Ishikawa (cell line): ENCODE data around the gene NPSR1.

Experiments used
- CEBPB ChIP-seq: IDR thresholded peaks from 2 replicates; pipeline ENCODE4 v1.6.1; 2012
- CREB1 ChIP-seq: IDR thresholded peaks from 2 replicates; pipeline ENCODE4 v1.6.1; 2012; ENCODE audit warnings: low read depth
- EGR1 ChIP-seq: IDR thresholded peaks from 2 replicates; pipeline ENCODE4 v1.6.1; 2012
- EP300 ChIP-seq: IDR thresholded peaks from 2 replicates; pipeline ENCODE4 v1.6.1; 2012; ENCODE audit warnings: borderline replicate concordance
- FOXM1 ChIP-seq: IDR thresholded peaks from 2 replicates; pipeline ENCODE4 v1.6.1; 2012; ENCODE audit warnings: low read depth, borderline replicate concordance
- NFIC ChIP-seq: IDR thresholded peaks from 2 replicates; pipeline ENCODE4 v1.6.1; 2012
- RAD21 ChIP-seq: IDR thresholded peaks from 2 replicates; pipeline ENCODE4 v1.6.1; 2012; ENCODE audit warnings: low read depth
- TAF1 ChIP-seq: IDR thresholded peaks from 2 replicates; pipeline ENCODE4 v1.6.1; 2012; ENCODE audit warnings: low read depth, mild to moderate bottlenecking
- TCF12 ChIP-seq: IDR thresholded peaks from 2 replicates; pipeline ENCODE4 v1.6.1; 2012; ENCODE audit warnings: low read depth
- TEAD4 ChIP-seq: IDR thresholded peaks from 2 replicates; pipeline ENCODE4 v1.6.1; 2012
- YY1 ChIP-seq: IDR thresholded peaks from 2 replicates; pipeline ENCODE4 v1.6.1; 2012; ENCODE audit warnings: low read depth
- ZBTB7A ChIP-seq: IDR thresholded peaks from 2 replicates; pipeline ENCODE4 v1.6.1; 2012; ENCODE audit warnings: low read depth
- TF ChIP-seq, protein P1 (sequence below): IDR thresholded peaks from 2 replicates; pipeline ENCODE4 v1.6.1; 2012
- TF ChIP-seq, protein P2 (sequence below): IDR thresholded peaks from 2 replicates; pipeline ENCODE4 v1.6.1; 2012; ENCODE audit warnings: low read depth, mild to moderate bottlenecking
- TF ChIP-seq, protein P3 (sequence below): IDR thresholded peaks from 2 replicates; pipeline ENCODE4 v1.6.1; 2012

Gene NPSR1

DNA sequence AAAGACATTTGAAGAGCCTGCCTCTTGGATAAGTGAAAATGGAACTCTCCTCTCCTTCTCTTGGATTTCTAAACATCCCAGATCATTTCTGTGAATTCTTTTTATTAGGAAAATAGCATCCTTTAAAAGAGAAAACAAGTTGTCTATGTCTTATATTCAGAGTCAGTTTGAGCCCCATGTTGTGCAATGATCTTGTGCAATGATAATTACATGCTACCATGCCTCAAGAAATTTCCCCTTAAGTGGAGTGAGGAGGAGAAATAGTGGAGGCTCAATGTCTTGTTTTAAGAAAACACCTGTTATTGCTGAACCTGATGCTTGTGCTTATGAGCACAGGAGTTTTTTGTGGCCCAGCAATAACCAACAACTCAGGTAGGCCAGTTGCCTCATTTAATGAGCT lies 103.6 kb downstream of the NPSR1 start:
- TF ChIP-seq CEBPB (peak; percentile 58; the same call in 1 of the 2 replicates), YY1 (no peak), ZBTB7A (no peak), EGR1 (no peak), TAF1 (no peak), CREB1 (no peak)
- TF ChIP-seq, protein P1, sequence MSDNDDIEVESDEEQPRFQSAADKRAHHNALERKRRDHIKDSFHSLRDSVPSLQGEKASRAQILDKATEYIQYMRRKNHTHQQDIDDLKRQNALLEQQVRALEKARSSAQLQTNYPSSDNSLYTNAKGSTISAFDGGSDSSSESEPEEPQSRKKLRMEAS = no peak

DNA sequence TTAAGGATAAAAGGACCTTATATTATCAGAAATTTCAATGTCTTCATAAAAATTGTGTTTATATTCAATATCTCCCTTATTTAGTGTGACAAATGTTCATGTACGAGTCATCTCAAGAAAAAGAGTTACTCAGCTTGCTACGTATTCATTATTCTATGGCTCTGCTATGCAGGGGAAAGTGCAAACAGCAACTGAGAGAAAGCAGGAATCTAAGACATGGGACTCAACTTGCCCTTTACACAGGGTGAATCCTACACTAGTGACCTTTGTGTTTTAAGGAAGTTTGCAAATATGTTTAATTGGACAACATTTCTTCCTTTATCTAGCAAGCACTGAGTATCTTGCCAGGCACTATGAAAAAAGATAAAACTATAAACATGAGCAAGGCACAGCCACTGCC lies 104.7 kb downstream of the NPSR1 start:
- TF ChIP-seq, protein P2, sequence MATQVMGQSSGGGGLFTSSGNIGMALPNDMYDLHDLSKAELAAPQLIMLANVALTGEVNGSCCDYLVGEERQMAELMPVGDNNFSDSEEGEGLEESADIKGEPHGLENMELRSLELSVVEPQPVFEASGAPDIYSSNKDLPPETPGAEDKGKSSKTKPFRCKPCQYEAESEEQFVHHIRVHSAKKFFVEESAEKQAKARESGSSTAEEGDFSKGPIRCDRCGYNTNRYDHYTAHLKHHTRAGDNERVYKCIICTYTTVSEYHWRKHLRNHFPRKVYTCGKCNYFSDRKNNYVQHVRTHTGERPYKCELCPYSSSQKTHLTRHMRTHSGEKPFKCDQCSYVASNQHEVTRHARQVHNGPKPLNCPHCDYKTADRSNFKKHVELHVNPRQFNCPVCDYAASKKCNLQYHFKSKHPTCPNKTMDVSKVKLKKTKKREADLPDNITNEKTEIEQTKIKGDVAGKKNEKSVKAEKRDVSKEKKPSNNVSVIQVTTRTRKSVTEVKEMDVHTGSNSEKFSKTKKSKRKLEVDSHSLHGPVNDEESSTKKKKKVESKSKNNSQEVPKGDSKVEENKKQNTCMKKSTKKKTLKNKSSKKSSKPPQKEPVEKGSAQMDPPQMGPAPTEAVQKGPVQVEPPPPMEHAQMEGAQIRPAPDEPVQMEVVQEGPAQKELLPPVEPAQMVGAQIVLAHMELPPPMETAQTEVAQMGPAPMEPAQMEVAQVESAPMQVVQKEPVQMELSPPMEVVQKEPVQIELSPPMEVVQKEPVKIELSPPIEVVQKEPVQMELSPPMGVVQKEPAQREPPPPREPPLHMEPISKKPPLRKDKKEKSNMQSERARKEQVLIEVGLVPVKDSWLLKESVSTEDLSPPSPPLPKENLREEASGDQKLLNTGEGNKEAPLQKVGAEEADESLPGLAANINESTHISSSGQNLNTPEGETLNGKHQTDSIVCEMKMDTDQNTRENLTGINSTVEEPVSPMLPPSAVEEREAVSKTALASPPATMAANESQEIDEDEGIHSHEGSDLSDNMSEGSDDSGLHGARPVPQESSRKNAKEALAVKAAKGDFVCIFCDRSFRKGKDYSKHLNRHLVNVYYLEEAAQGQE = no peak
- TF ChIP-seq YY1 (no peak), TCF12 (no peak), TAF1 (no peak), RAD21 (no peak), TEAD4 (no peak), NFIC (no peak), EP300 (no peak)
- TF ChIP-seq, protein P3, sequence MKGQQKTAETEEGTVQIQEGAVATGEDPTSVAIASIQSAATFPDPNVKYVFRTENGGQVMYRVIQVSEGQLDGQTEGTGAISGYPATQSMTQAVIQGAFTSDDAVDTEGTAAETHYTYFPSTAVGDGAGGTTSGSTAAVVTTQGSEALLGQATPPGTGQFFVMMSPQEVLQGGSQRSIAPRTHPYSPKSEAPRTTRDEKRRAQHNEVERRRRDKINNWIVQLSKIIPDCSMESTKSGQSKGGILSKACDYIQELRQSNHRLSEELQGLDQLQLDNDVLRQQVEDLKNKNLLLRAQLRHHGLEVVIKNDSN = no peak

DNA sequence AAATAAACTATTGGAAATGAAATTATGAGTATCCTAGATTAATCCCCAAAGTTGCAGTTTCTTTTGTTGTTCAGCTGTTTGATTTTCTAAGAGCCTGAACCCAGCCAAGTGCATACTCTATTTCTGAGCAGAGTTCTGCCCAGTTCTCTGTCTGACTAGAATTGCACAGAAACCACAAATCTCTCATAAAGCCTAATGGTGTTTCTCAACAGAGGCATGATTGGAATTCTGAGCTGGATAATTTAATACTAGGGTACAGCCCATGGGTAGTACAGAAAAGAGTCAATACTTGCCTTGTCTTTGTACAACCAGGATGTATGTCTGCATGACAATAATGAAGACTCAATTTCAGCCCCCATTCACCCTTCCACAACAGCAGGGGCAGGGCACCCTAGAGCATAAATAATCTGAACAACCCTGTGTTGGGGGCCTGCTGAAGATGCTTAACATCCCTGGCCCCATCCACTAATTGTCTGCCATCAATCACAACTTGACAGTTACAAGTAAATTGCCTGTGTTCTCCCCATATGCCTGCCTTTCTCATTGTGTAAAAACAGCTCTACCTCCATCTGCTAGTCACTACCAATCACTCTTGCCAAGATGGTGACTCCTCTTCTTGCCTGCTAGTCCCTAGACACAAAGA lies 114.4 kb downstream of the NPSR1 start:
- TF ChIP-seq ZBTB7A (no peak), EP300 (no peak), CEBPB (no peak), FOXM1 (no peak), TAF1 (no peak), TCF12 (no peak), TEAD4 (no peak)
- TF ChIP-seq, protein P3 = no peak
- TF ChIP-seq, protein P2 = no peak

DNA sequence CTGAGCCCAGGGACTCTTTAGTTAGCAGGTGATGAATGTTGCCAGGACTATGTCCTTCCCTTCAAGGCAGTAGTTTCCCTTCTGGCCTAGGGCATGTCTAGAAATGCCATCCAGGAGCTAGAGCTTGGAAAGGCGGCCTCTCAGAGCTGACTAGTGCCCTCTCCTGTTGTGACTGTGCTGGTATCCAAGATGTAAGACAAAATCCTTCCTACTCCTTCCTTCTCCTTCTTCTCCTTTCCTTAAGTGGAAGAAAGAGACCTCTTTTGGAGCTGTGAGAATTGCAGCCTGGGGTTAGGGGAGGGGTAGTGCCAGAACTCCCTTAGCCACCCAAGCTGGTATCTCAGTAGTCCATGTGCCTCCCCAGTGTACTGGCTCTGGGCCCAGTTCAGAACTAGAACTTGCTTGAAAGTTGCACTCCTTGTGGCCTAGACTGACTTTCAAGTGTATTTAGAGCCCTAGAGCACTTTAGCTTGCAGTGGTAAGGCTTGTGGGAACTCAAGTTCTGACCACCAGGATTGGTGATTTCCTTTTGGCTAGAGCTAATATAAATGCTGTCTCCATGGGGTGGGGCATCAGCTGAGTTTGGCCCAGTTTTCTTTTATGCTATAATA lies 118.8 kb downstream of the NPSR1 start:
- TF ChIP-seq ZBTB7A (no peak), CEBPB (no peak), TEAD4 (no peak), RAD21 (peak; percentile 7; the same call in 1 of the 2 replicates), FOXM1 (no peak)

DNA sequence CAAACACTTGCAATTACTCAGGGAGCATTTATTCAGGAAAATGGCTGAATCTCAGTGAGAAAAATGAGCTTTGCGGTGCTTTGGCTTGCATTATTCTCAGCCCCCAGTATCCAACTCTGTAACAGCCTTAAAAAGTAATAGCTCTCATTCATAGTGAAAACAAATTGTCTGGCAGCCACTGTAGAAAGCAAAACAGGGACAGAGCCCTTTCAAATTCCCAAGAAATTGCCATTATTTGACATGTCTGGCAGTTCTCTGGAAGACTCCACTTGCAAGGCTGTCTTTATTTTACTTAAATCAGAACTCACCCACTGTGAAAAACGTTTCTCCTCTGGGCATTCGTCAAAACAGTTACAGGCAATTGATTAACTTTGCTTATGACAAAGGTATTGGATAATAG lies 122.5 kb downstream of the NPSR1 start:
- TF ChIP-seq, protein P1 = no peak

DNA sequence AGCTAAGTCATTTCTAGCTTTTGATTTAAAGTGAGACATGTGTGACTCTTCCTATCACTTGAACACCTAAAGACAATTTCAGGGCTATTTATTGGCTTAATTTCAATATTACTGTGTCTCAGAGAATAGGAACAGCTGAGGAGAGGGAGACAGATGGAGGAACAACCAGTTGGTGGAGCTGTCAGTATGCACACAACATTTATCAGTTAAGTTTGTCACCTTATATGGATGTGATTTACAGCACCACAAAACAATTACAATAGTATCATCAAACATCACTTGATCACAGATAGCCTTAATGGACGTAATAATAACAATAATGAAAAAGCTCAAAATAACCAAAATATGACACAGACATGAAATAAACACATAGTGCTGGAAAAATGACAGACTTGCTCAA lies 129.6 kb downstream of the NPSR1 start:
- TF ChIP-seq EP300 (no peak), FOXM1 (no peak), TEAD4 (no peak), NFIC (no peak), ZBTB7A (no peak), CEBPB (no peak), RAD21 (no peak; the same call in 1 of the 2 replicates), YY1 (no peak), TAF1 (no peak)
- TF ChIP-seq, protein P3 = no peak
